NCI-H146 treated with DMSO at 0.1 percent for 48 hours (cell line): Measurements from ENCODE around the gene CIROP.

Experiments
- DNase-seq: peaks from one replicate; lab custom pipeline; 2025; ENCODE audit not compliant: unreplicated experiment; lab: John Stamatoyannopoulos, UW

CIROP gene

GRCh38 chr14:23093991-23094665, 10.7 kb downstream of the CIROP start:
- DNase-seq: no peak

GRCh38 chr14:23093526-23093925, 11.3 kb downstream of the CIROP start:
- no peak for DNase-seq

GRCh38 chr14:23093104-23093503, 11.7 kb downstream of the CIROP start:
- no peak for DNase-seq

GRCh38 chr14:23091294-23092225, 13.2 kb downstream of the CIROP start:
- DNase-seq: no peak

- DNase-seq: no peak
Measured at GRCh38 chr14:23090254-23090636, 14.5 kb downstream of the CIROP start.

- DNase-seq: no peak
Measured at GRCh38 chr14:23089498-23090253, 15.1 kb downstream of the CIROP start.

- DNase-seq: no peak
Measured at GRCh38 chr14:23086565-23086964, 18.2 kb downstream of the CIROP start.

GRCh38 chr14:23085458-23085857, 19.3 kb downstream of the CIROP start:
- no peak for DNase-seq

- no peak for DNase-seq
Measured at GRCh38 chr14:23080474-23080873, 24.3 kb downstream of the CIROP start.

- DNase-seq: no peak
Measured at GRCh38 chr14:23079716-23080115, 25.1 kb downstream of the CIROP start.

GRCh38 chr14:23078692-23079116, 26.1 kb downstream of the CIROP start:
- no peak for DNase-seq

- DNase-seq: no peak
Measured at GRCh38 chr14:23077962-23078361, 26.8 kb downstream of the CIROP start.

- DNase-seq: no peak
Measured at GRCh38 chr14:23076785-23077408, 27.9 kb downstream of the CIROP start.

- no peak for DNase-seq
Measured at GRCh38 chr14:23074906-23075305, 29.9 kb downstream of the CIROP start.

- no peak for DNase-seq
Measured at GRCh38 chr14:23071921-23072539, 32.8 kb downstream of the CIROP start.

GRCh38 chr14:23071244-23071920, 33.4 kb downstream of the CIROP start:
- DNase-seq: no peak

GRCh38 chr14:23070262-23071129, 34.3 kb downstream of the CIROP start:
- no peak for DNase-seq

- DNase-seq: no peak
Measured at GRCh38 chr14:23069413-23069806, 35.4 kb downstream of the CIROP start.

- DNase-seq: no peak
Measured at GRCh38 chr14:23068789-23069412, 35.9 kb downstream of the CIROP start.
